ENCODE data around the gene TOP1. TPM values are rescaled to one million over a fixed set of nuclear protein-coding genes. Genes with fewer than 3 reads are reported as not detected.
"Not testable (repeated sequence)": the region's sequence is repeated elsewhere in the genome, so short reads cannot be mapped to it uniquely, and the experiment has no call there.

Gene TOP1
- total RNA-seq, 1 experiment from 2014 or later, result 125 TPM

DNA sequence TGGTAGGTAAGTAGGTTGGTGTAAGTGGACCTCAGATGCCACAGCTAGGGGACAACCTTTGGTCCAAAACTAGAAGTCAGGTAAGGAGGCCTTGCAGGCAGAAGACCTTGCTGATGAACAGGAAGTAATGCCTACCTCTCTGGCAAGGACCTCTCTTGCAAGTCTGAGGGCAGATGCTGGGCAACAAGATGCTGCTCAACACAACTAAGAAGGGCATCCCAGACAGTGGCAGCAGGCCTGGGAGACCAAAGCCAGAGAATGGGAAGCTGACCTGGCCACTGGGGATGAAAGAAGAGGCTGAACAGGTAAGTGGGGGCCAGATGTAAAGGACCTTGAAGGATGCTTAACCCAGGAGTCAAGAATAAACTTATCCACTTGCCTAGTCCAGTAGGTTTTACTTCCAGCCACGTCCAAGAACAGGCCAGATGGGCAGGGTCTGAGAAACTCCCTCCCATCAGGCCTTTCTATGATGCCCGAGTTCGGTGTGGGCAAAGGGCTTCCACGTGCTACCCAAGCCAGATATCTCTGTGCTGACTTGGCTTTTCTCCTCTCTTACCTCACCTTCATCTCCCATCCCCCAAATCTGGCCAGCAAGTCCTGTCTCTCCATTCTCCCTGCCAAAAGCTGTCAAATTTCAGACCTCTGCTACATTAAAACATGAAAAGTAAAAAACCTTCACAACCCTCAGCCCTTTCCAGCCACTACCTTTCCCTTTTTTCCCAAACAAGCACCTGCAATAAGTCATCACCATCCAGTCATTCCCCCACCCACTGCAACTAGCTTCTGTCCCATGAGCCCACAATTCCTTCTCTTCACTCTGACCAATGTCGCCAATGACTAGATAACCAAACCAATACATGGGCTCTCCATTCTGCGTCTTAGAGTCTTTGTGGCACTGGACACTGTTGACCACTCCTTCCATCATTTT, 97.2 kb downstream of the TOP1 start:
- TF ChIP-seq, protein P1, sequence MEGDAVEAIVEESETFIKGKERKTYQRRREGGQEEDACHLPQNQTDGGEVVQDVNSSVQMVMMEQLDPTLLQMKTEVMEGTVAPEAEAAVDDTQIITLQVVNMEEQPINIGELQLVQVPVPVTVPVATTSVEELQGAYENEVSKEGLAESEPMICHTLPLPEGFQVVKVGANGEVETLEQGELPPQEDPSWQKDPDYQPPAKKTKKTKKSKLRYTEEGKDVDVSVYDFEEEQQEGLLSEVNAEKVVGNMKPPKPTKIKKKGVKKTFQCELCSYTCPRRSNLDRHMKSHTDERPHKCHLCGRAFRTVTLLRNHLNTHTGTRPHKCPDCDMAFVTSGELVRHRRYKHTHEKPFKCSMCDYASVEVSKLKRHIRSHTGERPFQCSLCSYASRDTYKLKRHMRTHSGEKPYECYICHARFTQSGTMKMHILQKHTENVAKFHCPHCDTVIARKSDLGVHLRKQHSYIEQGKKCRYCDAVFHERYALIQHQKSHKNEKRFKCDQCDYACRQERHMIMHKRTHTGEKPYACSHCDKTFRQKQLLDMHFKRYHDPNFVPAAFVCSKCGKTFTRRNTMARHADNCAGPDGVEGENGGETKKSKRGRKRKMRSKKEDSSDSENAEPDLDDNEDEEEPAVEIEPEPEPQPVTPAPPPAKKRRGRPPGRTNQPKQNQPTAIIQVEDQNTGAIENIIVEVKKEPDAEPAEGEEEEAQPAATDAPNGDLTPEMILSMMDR (conservative IDR thresholded peaks at IDR 0.05; ENCODE audit: low read depth, low read length), result no peak
- no peak for TF ChIP-seq EZH2 (IDR thresholded peaks at IDR 0.05; ENCODE audit: borderline replicate concordance, low read depth, low read length, poor library complexity, severe bottlenecking)
- no peak for DNase-seq (ENCODE audit: low spot score)
- no peak overlapping the region for H3K4me3 ChIP-seq (ENCODE audit: low read depth, low read length, poor library complexity, severe bottlenecking)
- no peak overlapping the region for H3K27ac ChIP-seq (ENCODE audit: low read depth, low read length, poor library complexity, severe bottlenecking)
- intact Hi-C loops (cut with micrococcal nuclease; ENCODE audit: unreplicated experiment), result no loop called here
- H3K9me3 ChIP-seq (ENCODE audit: low read depth, low read length, poor library complexity, severe bottlenecking), result no peaks in the 10 kb centered on the region
- H3K27me3 ChIP-seq (replicated peaks; ENCODE audit: insufficient read depth, low read depth, low read length, poor library complexity), result no peaks in the 10 kb centered on the region
- no peaks in the 10 kb centered on the region for H3K4me1 ChIP-seq (ENCODE audit: insufficient read depth, low read length, poor library complexity, severe bottlenecking)
- ChIA-PET POLR2A (ENCODE audit: low non-redundant PET) (no interaction called here), CTCF (no interaction called here)
- no TSS peak for BruUV-seq (replicated peaks)
- peaks cover 53% of the 10 kb centered on the region for H3K36me3 ChIP-seq (ENCODE audit: insufficient read depth, low read length, poor library complexity, severe bottlenecking)

GRCh38 chr20:41126719-41127118, 98.1 kb downstream of the TOP1 start:
- Histone ChIP-seq H3K27ac (ENCODE audit: low read depth, low read length, poor library complexity, severe bottlenecking) (no peak overlapping the region), H3K27me3 (replicated peaks; ENCODE audit: insufficient read depth, low read depth, low read length, poor library complexity) (no peaks in the 10 kb centered on the region), H3K36me3 (ENCODE audit: insufficient read depth, low read length, poor library complexity, severe bottlenecking) (peaks cover 44% of the 10 kb centered on the region), H3K4me3 (ENCODE audit: low read depth, low read length, poor library complexity, severe bottlenecking) (no peak overlapping the region), H3K9me3 (ENCODE audit: low read depth, low read length, poor library complexity, severe bottlenecking) (no peaks in the 10 kb centered on the region), H3K4me1 (ENCODE audit: insufficient read depth, low read length, poor library complexity, severe bottlenecking) (no peaks in the 10 kb centered on the region)
- CTCF ChIA-PET, result no interaction called here
- DNase-seq (ENCODE audit: low spot score), result no peak
- TF ChIP-seq, protein P1 (conservative IDR thresholded peaks at IDR 0.05; ENCODE audit: low read depth, low read length), result no peak
- no peak for TF ChIP-seq EZH2 (IDR thresholded peaks at IDR 0.05; ENCODE audit: borderline replicate concordance, low read depth, low read length, poor library complexity, severe bottlenecking)
- intact Hi-C loops (cut with micrococcal nuclease; ENCODE audit: unreplicated experiment), result no loop called here
- POLR2A ChIA-PET (ENCODE audit: low non-redundant PET), result no interaction called here
- no TSS peak for BruUV-seq (replicated peaks)

DNA sequence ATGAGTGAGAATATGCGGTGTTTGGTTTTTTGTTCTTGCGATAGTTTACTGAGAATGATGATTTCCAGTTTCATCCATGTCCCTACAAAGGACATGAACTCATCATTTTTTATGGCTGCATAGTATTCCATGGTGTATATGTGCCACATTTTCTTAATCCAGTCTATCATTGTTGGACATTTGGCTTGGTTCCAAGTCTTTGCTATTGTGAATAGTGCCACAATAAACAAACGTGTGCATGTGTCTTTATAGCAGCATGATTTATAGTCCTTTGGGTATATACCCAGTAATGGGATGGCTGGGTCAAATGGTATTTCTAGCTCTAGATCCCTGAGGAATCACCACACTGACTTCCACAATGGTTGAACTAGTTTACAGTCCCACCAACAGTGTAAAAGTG, 99.7 kb downstream of the TOP1 start:
- POLR2A ChIA-PET (ENCODE audit: low non-redundant PET); H3K4me3 ChIP-seq (ENCODE audit: low read depth, low read length, poor library complexity, severe bottlenecking); H3K9me3 ChIP-seq (ENCODE audit: low read depth, low read length, poor library complexity, severe bottlenecking); BruUV-seq (replicated peaks); H3K27me3 ChIP-seq (replicated peaks; ENCODE audit: insufficient read depth, low read depth, low read length, poor library complexity); intact Hi-C loops (cut with micrococcal nuclease; ENCODE audit: unreplicated experiment); CTCF ChIA-PET; DNase-seq (ENCODE audit: low spot score); H3K27ac ChIP-seq (ENCODE audit: low read depth, low read length, poor library complexity, severe bottlenecking); H3K4me1 ChIP-seq (ENCODE audit: insufficient read depth, low read length, poor library complexity, severe bottlenecking): not testable (repeated sequence)
- H3K36me3 ChIP-seq (ENCODE audit: insufficient read depth, low read length, poor library complexity, severe bottlenecking), result peaks cover 28% of the 10 kb centered on the region
